Parathyroid adenoma (tissue), 2 donors: ENCODE measurements around the gene PLCG2.

ENCODE experiments used
- H2AFZ ChIP-seq: fragments of 300-600 bp; sonication (generic); one replicate; pipeline ENCODE4 v1.7.0; 2017; ENCODE audit warnings: antibody characterized with exemption, mild to moderate bottlenecking
- H3K27ac ChIP-seq: fragments of 300-600 bp; sonication (generic); one replicate; pipeline ENCODE4 v1.7.0; 2017
- H3K27me3 ChIP-seq: fragments of 300-600 bp; sonication (generic); one replicate; pipeline ENCODE4 v1.7.0; 2017; ENCODE audit warnings: low read length; ENCODE audit not compliant: control insufficient read depth, insufficient read depth
- H3K36me3 ChIP-seq: fragments of 300-600 bp; sonication (generic); one replicate; pipeline ENCODE4 v1.7.0; 2017; ENCODE audit warnings: low read length; ENCODE audit not compliant: control insufficient read depth, insufficient read depth
- H3K4me1 ChIP-seq: fragments of 300-600 bp; sonication (generic); one replicate; pipeline ENCODE4 v1.7.0; 2017; ENCODE audit warnings: control low read depth
- H3K4me2 ChIP-seq: fragments of 300-600 bp; sonication (generic); one replicate; pipeline ENCODE4 v1.7.0; 2017; ENCODE audit warnings: low read length
- H3K4me3 ChIP-seq: fragments of 300-600 bp; sonication (generic); one replicate; pipeline ENCODE4 v1.7.0; 2017; ENCODE audit warnings: low read depth, low read length
- H3K79me2 ChIP-seq: fragments of 300-600 bp; sonication (generic); one replicate; pipeline ENCODE4 v1.7.0; 2017; ENCODE audit warnings: control low read depth
- H3K9ac ChIP-seq: fragments of 300-600 bp; sonication (generic); one replicate; pipeline ENCODE4 v1.7.0; 2017; ENCODE audit warnings: mild to moderate bottlenecking
- H3K9me3 ChIP-seq: fragments of 300-600 bp; sonication (generic); one replicate; pipeline ENCODE4 v1.7.0; 2017; ENCODE audit warnings: low read length; ENCODE audit not compliant: control insufficient read depth
- TF ChIP-seq, protein P1 (sequence below): fragments of 300-600 bp; sonication (generic); IDR thresholded peaks from one replicate; pipeline ENCODE4 v1.7.0; 2017; ENCODE audit warnings: antibody characterized with exemption, mild to moderate bottlenecking
- donor health status: primary hyperparathyroidism.

The PLCG2 gene

DNA sequence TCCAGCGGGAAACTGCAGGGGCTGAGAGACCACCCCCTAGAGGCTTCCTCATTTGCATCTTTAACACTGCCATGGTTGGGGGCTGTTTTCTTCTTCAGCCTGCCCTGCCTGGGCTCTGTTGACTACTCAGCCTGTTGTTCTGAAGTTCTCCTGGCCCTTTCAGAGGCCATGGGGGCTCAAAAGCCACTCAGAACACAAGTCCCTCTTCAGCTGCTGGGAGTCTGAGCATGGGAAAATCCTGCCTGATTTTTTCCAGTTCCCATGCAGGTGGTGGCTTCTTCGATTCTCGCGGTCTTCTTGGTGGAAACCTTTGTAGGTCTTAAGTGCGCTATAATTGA lies 36.3 kb downstream of the PLCG2 start:
- H3K4me3 ChIP-seq: no peak overlapping the region
- H3K9me3 ChIP-seq: no peaks in the 10 kb centered on the region
- no peak overlapping the region for H2AFZ ChIP-seq
- no peaks in the 10 kb centered on the region for H3K36me3 ChIP-seq
- no peaks in the 10 kb centered on the region for H3K27me3 ChIP-seq
- H3K4me1 ChIP-seq: no peaks in the 10 kb centered on the region
- TF ChIP-seq, protein P1, sequence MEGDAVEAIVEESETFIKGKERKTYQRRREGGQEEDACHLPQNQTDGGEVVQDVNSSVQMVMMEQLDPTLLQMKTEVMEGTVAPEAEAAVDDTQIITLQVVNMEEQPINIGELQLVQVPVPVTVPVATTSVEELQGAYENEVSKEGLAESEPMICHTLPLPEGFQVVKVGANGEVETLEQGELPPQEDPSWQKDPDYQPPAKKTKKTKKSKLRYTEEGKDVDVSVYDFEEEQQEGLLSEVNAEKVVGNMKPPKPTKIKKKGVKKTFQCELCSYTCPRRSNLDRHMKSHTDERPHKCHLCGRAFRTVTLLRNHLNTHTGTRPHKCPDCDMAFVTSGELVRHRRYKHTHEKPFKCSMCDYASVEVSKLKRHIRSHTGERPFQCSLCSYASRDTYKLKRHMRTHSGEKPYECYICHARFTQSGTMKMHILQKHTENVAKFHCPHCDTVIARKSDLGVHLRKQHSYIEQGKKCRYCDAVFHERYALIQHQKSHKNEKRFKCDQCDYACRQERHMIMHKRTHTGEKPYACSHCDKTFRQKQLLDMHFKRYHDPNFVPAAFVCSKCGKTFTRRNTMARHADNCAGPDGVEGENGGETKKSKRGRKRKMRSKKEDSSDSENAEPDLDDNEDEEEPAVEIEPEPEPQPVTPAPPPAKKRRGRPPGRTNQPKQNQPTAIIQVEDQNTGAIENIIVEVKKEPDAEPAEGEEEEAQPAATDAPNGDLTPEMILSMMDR: no peak
- no peak overlapping the region for H3K27ac ChIP-seq
- no peaks in the 10 kb centered on the region for H3K79me2 ChIP-seq
- no peak overlapping the region for H3K9ac ChIP-seq
- H3K4me2 ChIP-seq: no peak overlapping the region

DNA sequence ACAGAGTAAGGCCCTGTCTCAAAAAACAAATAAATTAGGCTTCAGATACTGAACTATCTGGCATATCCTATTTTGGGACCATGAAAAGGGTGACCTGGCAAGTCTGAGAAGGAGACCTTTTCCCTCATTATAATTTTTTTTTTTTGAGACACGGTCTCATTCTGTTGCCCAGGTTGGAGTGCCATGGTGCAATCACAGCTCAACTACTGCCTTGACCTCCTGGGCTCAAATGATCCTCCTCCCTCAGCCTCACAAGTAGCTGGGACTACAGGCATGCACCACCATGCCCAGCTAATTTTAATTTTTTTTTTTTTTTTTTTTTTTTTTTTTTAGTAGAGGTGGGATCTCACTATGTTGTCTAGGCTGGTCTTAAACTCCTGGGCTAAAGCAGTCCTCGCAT lies 37.3 kb downstream of the PLCG2 start:
- Histone ChIP-seq H2AFZ (no peak overlapping the region), H3K27me3 (no peaks in the 10 kb centered on the region), H3K9me3 (no peaks in the 10 kb centered on the region), H3K27ac (no peak overlapping the region), H3K4me3 (no peak overlapping the region), H3K36me3 (no peaks in the 10 kb centered on the region), H3K4me2 (no peak overlapping the region), H3K9ac (no peak overlapping the region), H3K79me2 (no peaks in the 10 kb centered on the region), H3K4me1 (no peaks in the 10 kb centered on the region)
- TF ChIP-seq, protein P1: no peak

DNA sequence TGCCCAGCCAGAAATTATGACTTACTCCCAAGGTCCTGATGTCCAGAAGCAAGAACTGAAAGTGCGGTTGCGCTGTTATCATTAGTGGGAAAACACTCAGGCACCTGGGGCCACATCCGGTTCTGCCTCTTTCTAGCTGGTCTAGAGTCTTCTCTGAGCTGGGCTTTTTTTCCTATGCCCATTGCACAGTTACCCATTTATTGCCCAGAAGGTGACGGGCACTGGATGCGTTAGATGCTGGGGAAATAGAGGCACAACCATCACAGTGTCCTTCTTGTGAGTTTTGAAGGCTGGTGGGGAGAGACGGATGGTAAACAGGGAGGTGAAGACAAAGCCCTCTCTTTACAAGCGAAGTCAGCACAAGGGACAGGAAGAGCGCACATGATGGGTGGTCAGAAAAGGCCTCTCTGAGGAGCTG lies 37.7 kb downstream of the PLCG2 start:
- H2AFZ ChIP-seq: no peak overlapping the region
- no peaks in the 10 kb centered on the region for H3K36me3 ChIP-seq
- no peak overlapping the region for H3K4me2 ChIP-seq
- no peaks in the 10 kb centered on the region for H3K79me2 ChIP-seq
- H3K4me1 ChIP-seq: no peaks in the 10 kb centered on the region
- H3K9me3 ChIP-seq: no peaks in the 10 kb centered on the region
- no peak overlapping the region for H3K4me3 ChIP-seq
- H3K9ac ChIP-seq: no peak overlapping the region
- no peaks in the 10 kb centered on the region for H3K27me3 ChIP-seq
- H3K27ac ChIP-seq: no peak overlapping the region
- TF ChIP-seq, protein P1: no peak

DNA sequence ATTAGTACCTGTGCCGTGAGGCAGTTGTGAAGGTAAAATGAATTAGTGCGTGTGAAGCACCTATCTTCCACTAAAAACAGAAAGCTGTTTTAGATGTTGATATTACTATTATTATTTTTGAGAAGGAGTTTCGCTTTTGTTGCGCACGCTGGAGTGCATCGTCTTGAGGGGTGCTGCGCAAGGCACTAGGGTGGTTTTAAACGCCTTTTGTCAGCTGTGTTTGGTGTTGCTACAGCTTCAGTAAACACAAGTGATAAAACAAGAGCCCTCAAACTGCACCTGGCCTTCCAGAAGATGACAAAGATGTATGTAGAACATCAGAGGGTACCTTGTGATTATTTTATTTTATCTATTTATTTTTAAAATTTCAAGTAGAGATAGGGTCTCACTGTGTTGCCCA lies 38.2 kb downstream of the PLCG2 start:
- Histone ChIP-seq H3K4me3 (no peak overlapping the region), H3K4me2 (no peak overlapping the region), H3K79me2 (no peaks in the 10 kb centered on the region), H3K4me1 (no peaks in the 10 kb centered on the region), H3K9me3 (no peaks in the 10 kb centered on the region), H3K36me3 (no peaks in the 10 kb centered on the region), H3K9ac (no peak overlapping the region), H2AFZ (no peak overlapping the region), H3K27ac (no peak overlapping the region), H3K27me3 (no peaks in the 10 kb centered on the region)
- TF ChIP-seq, protein P1: no peak

DNA sequence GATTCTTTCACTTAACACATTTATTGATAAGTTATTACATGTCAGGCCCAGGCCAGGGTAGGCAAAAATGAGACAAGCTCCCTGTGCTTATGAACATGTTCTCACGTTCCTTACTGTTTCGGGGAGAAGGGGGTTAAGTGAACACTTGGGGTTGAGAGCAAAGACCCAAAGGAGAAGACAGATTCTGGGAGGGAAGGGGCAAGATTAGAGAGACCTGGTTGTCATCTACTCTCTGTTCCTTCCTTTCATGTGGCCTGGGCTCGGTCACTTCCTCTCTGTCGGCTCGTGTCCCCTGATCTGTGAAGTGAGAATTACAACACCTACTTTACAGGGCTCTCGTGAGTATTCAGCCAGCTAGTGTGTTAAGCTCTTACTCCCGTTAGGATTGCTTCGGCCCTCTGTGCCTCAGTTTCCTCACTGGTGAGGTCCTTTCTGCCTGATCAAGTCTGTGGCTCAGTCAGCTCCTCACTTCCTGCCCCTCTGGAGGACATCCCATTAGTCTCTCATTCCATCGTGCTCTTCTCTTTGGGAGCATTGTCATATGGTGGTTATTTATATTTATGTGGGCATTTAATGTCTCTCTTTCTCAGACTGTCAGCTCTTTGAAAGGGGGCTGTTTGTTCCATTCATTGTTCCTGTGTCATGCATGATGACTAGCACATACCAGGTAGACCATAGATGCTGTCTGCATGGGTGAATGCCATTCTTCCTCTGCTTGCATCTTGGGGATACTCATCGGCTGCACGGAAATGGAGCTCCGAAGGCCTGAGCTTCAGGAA lies 38.9 kb downstream of the PLCG2 start:
- no peak overlapping the region for H3K4me2 ChIP-seq
- no peaks in the 10 kb centered on the region for H3K36me3 ChIP-seq
- no peaks in the 10 kb centered on the region for H3K4me1 ChIP-seq
- TF ChIP-seq, protein P1: no peak
- no peak overlapping the region for H2AFZ ChIP-seq
- no peaks in the 10 kb centered on the region for H3K27me3 ChIP-seq
- H3K9me3 ChIP-seq: no peaks in the 10 kb centered on the region
- H3K4me3 ChIP-seq: no peak overlapping the region
- no peak overlapping the region for H3K27ac ChIP-seq
- no peak overlapping the region for H3K9ac ChIP-seq
- H3K79me2 ChIP-seq: no peaks in the 10 kb centered on the region
